GM12801 (cell line): ENCODE data around the gene AKR1C1.
"Not testable (repeated sequence)": the region's sequence is repeated elsewhere in the genome, so short reads cannot be mapped to it uniquely, and the experiment has no call there.

Experiments
- TF ChIP-seq, protein P1 (sequence below): IDR thresholded peaks from one replicate; pipeline ENCODE4 v1.5.1; 2011; ENCODE audit warnings: control low read depth; ENCODE audit not compliant: insufficient read length; ENCODE audit errors: extremely low read depth

AKR1C1 gene

DNA sequence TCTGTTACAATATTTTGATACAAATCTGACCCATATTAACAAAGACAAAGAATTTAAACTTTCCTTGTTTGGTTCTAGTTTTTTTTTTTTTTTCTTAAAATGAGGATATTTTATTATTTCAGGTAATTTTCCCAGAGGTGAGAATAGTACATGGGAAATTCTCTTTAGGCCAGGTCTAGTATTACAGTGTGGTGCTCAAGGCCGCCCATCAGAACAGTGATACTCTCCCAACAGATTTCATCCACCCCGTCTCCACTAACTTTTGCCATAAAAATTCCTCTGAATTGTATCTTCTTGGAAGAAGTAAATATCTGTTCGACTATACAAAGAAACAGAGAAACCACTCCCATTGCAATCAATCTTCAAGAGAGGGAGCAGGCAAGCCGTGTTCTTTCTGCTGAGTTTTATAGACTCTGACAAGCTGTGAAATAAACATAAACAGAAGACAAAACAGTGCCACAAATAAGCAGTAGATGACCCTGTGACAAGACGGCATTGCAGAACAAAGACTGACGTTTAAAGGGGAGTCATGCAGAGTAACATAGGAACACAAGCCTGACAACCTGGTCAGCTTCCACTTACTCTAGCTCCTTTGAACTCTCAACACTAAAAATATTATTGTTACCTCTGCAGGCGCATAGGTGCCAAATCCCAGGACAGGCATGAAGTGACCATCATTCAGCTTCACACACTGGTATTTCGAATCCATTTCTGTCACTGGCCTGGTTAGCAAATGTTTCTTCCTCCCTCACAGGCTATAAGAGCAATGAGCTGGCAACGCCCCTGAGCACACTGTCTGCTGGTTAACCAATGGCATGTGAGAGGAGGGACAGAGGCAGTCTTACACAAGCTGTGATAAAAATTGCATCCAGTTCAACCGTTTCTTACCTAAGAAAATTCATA, 40.2 kb downstream of the AKR1C1 start, which contains the start of gene AKR1C2:
Gene AKR1C2, minus strand, starts transcription at position 731 of the 903 bp plus-strand sequence. Its CDS starts 22 bp downstream, at position 709.
- TF ChIP-seq, protein P1, sequence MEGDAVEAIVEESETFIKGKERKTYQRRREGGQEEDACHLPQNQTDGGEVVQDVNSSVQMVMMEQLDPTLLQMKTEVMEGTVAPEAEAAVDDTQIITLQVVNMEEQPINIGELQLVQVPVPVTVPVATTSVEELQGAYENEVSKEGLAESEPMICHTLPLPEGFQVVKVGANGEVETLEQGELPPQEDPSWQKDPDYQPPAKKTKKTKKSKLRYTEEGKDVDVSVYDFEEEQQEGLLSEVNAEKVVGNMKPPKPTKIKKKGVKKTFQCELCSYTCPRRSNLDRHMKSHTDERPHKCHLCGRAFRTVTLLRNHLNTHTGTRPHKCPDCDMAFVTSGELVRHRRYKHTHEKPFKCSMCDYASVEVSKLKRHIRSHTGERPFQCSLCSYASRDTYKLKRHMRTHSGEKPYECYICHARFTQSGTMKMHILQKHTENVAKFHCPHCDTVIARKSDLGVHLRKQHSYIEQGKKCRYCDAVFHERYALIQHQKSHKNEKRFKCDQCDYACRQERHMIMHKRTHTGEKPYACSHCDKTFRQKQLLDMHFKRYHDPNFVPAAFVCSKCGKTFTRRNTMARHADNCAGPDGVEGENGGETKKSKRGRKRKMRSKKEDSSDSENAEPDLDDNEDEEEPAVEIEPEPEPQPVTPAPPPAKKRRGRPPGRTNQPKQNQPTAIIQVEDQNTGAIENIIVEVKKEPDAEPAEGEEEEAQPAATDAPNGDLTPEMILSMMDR = not testable (repeated sequence)

- TF ChIP-seq, protein P1 = no peak
Measured at GRCh38 chr10:5012595-5012994, 49.4 kb downstream of the AKR1C1 start.

- TF ChIP-seq, protein P1 = no peak
Measured at GRCh38 chr10:5013385-5013784, 50.2 kb downstream of the AKR1C1 start.

DNA sequence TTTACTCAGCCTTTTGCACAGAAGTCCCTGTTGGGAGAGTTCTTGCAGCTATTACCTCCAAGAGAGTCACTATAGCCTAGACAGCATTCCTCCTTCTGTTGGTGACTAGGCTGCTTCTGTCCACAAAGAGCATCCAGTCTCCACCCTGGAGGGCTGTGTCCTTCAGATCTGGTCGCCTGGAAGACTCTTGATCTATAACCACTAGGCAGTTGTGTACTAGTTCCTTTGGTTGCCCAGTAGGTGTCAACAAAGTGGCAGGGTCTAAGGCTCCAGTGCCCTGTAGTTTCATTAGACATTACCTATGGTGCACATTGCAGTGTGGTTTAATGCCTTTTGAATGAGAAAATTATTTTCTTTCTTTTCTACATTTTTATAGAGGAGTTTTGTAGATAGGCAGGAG, 51.7 kb downstream of the AKR1C1 start:
- TF ChIP-seq, protein P1 = no peak

- TF ChIP-seq, protein P1 = no peak
Measured at GRCh38 chr10:5018134-5018533, 54.9 kb downstream of the AKR1C1 start.

GRCh38 chr10:5023177-5023805, 60.1 kb downstream of the AKR1C1 start:
- TF ChIP-seq, protein P1 = no peak

- TF ChIP-seq, protein P1 = no peak
Measured at GRCh38 chr10:5030989-5031388, 67.8 kb downstream of the AKR1C1 start.
